MM.1S (cell line): ENCODE measurements around the gene CD47.

ENCODE experiments used
- DNase-seq: peaks from one replicate; pipeline ENCODE4 v3.0.0-alpha.2; 2015
- H2AFZ ChIP-seq: fragments of 300-600 bp; sonication (generic); 2 replicates; pipeline ENCODE4 v1.6.0; 2016; ENCODE audit warnings: antibody characterized with exemption, low read length
- H3F3A ChIP-seq: fragments of 300-600 bp; sonication (generic); 2 replicates; pipeline ENCODE4 v1.6.1; 2016; ENCODE audit warnings: mild to moderate bottlenecking, antibody characterized with exemption, low read length, moderate library complexity, mixed read lengths; ENCODE audit not compliant: insufficient read depth
- H3K27ac ChIP-seq: fragments of 300-600 bp; sonication (generic); 2 replicates; pipeline ENCODE4 v1.5.1; 2016; ENCODE audit warnings: mild to moderate bottlenecking, low read length
- H3K27me3 ChIP-seq: fragments of 300-600 bp; sonication (generic); replicated peaks from 2 replicates; pipeline ENCODE4 v1.6.0; 2016; ENCODE audit warnings: low read length; ENCODE audit not compliant: insufficient read depth
- H3K36me3 ChIP-seq: fragments of 300-600 bp; sonication (generic); replicated peaks from 2 replicates; pipeline ENCODE4 v1.6.1; 2016; ENCODE audit warnings: mild to moderate bottlenecking, low read length, mixed read lengths; ENCODE audit not compliant: insufficient read depth
- H3K4me1 ChIP-seq: fragments of 300-600 bp; sonication (generic); 2 replicates; pipeline ENCODE4 v1.6.1; 2016; ENCODE audit warnings: low read length, mixed read lengths
- H3K4me2 ChIP-seq: fragments of 300-600 bp; sonication (generic); 2 replicates; pipeline ENCODE4 v1.6.0; 2016; ENCODE audit warnings: low read depth, low read length
- H3K4me3 ChIP-seq: fragments of 300-600 bp; sonication (generic); 2 replicates; pipeline ENCODE4 v1.5.1; 2016; ENCODE audit warnings: low read length, mixed read lengths
- H3K79me2 ChIP-seq: fragments of 300-600 bp; sonication (generic); 2 replicates; pipeline ENCODE4 v1.6.1; 2016; ENCODE audit warnings: mixed run types, low read length, mixed read lengths
- H3K9ac ChIP-seq: fragments of 300-600 bp; sonication (generic); 2 replicates; pipeline ENCODE4 v1.6.1; 2016; ENCODE audit warnings: low read length, mixed read lengths
- H3K9me2 ChIP-seq: fragments of 300-600 bp; sonication (generic); replicated peaks from 2 replicates; pipeline ENCODE4 v1.6.1; 2016; ENCODE audit warnings: mild to moderate bottlenecking, low read length, mixed read lengths; ENCODE audit not compliant: insufficient read depth
- H3K9me3 ChIP-seq: fragments of 300-600 bp; sonication (generic); replicated peaks from 2 replicates; pipeline ENCODE4 v1.6.1; 2016; ENCODE audit warnings: mild to moderate bottlenecking, low read length, mixed read lengths; ENCODE audit not compliant: insufficient read depth
- H4K20me1 ChIP-seq: fragments of 300-600 bp; sonication (generic); 2 replicates; pipeline ENCODE4 v1.6.1; 2016; ENCODE audit warnings: mild to moderate bottlenecking, low read length, moderate library complexity, mixed read lengths; ENCODE audit not compliant: insufficient read depth
- CTCF ChIP-seq: fragments of 300-600 bp; sonication (generic); IDR thresholded peaks from 2 replicates; pipeline ENCODE4 v1.5.1; 2016; ENCODE audit warnings: antibody characterized with exemption, low read length, mixed read lengths
- EZH2 ChIP-seq: fragments of 300-600 bp; sonication (generic); optimal IDR thresholded peaks from 2 replicates; pipeline ENCODE3; 2017; ENCODE audit warnings: low read depth, mild to moderate bottlenecking, antibody characterized with exemption, low read length, mixed read lengths
- EZH2phosphoT487 ChIP-seq: fragments of 300-600 bp; sonication (generic); IDR thresholded peaks from 2 replicates; pipeline ENCODE4 v1.6.1; 2018; ENCODE audit warnings: antibody characterized with exemption, low read length

Gene CD47

GRCh38 chr3:108012304-108012703 lies 78.5 kb downstream of the CD47 start:
- Histone ChIP-seq H3K4me1 (no peaks in the 10 kb centered on the region), H3K27ac (no peak overlapping the region), H3K79me2 (no peaks in the 10 kb centered on the region), H3K9me2 (no peaks in the 10 kb centered on the region), H3K36me3 (no peaks in the 10 kb centered on the region), H3K4me2 (no peak overlapping the region), H4K20me1 (no peaks in the 10 kb centered on the region), H3K4me3 (no peak overlapping the region), H3K27me3 (no peaks in the 10 kb centered on the region), H3K9me3 (no peaks in the 10 kb centered on the region), H3F3A (no peaks in the 10 kb centered on the region), H2AFZ (no peak overlapping the region), H3K9ac (no peak overlapping the region)
- DNase-seq = no peak
- TF ChIP-seq EZH2phosphoT487 (no peak), EZH2 (no peak), CTCF (no peak)

- H3K36me3 ChIP-seq = no peaks in the 10 kb centered on the region
- no peaks in the 10 kb centered on the region for H3K79me2 ChIP-seq
- no peaks in the 10 kb centered on the region for H3K9me2 ChIP-seq
- H3K27ac ChIP-seq = no peak overlapping the region
- H3K4me2 ChIP-seq = no peak overlapping the region
- no peak overlapping the region for H3K4me3 ChIP-seq
- H3F3A ChIP-seq = no peaks in the 10 kb centered on the region
- H3K4me1 ChIP-seq = no peaks in the 10 kb centered on the region
- H4K20me1 ChIP-seq = no peaks in the 10 kb centered on the region
- no peak for DNase-seq
- no peak for TF ChIP-seq EZH2
- TF ChIP-seq EZH2phosphoT487 = no peak
- no peak for TF ChIP-seq CTCF
- H2AFZ ChIP-seq = no peak overlapping the region
- no peak overlapping the region for H3K9ac ChIP-seq
- H3K27me3 ChIP-seq = no peaks in the 10 kb centered on the region
- H3K9me3 ChIP-seq = no peaks in the 10 kb centered on the region
These were observed 79.2 kb downstream of the CD47 start for GRCh38 chr3:108011616-108012015.

GRCh38 chr3:108008931-108009639 lies 81.7 kb downstream of the CD47 start:
- Histone ChIP-seq H2AFZ (no peak overlapping the region), H3K4me3 (no peak overlapping the region), H4K20me1 (no peaks in the 10 kb centered on the region), H3K4me2 (no peak overlapping the region), H3K27me3 (no peaks in the 10 kb centered on the region), H3K9me3 (no peaks in the 10 kb centered on the region), H3K79me2 (no peaks in the 10 kb centered on the region), H3K4me1 (no peaks in the 10 kb centered on the region), H3F3A (no peaks in the 10 kb centered on the region), H3K27ac (no peak overlapping the region), H3K9ac (no peak overlapping the region), H3K36me3 (no peaks in the 10 kb centered on the region), H3K9me2 (no peaks in the 10 kb centered on the region)
- TF ChIP-seq EZH2 = no peak
- TF ChIP-seq EZH2phosphoT487 = no peak
- no peak for TF ChIP-seq CTCF
- DNase-seq = no peak
